Ishikawa (cell line): ENCODE results near the gene FBXO41.

Experiments used
- CEBPB ChIP-seq: IDR thresholded peaks from 2 replicates; pipeline ENCODE4 v1.6.1; 2012
- CREB1 ChIP-seq: IDR thresholded peaks from 2 replicates; pipeline ENCODE4 v1.6.1; 2012; ENCODE audit warnings: low read depth
- EGR1 ChIP-seq: IDR thresholded peaks from 2 replicates; pipeline ENCODE4 v1.6.1; 2012
- EP300 ChIP-seq: IDR thresholded peaks from 2 replicates; pipeline ENCODE4 v1.6.1; 2012; ENCODE audit warnings: borderline replicate concordance
- FOXM1 ChIP-seq: IDR thresholded peaks from 2 replicates; pipeline ENCODE4 v1.6.1; 2012; ENCODE audit warnings: low read depth, borderline replicate concordance
- MAX ChIP-seq: IDR thresholded peaks from 2 replicates; pipeline ENCODE4 v1.6.1; 2012
- NFIC ChIP-seq: IDR thresholded peaks from 2 replicates; pipeline ENCODE4 v1.6.1; 2012
- RAD21 ChIP-seq: IDR thresholded peaks from 2 replicates; pipeline ENCODE4 v1.6.1; 2012; ENCODE audit warnings: low read depth
- REST ChIP-seq: IDR thresholded peaks from 2 replicates; pipeline ENCODE4 v1.6.1; 2012; ENCODE audit warnings: low read depth, mild to moderate bottlenecking
- TAF1 ChIP-seq: IDR thresholded peaks from 2 replicates; pipeline ENCODE4 v1.6.1; 2012; ENCODE audit warnings: low read depth, mild to moderate bottlenecking
- TCF12 ChIP-seq: IDR thresholded peaks from 2 replicates; pipeline ENCODE4 v1.6.1; 2012; ENCODE audit warnings: low read depth
- TEAD4 ChIP-seq: IDR thresholded peaks from 2 replicates; pipeline ENCODE4 v1.6.1; 2012
- USF1 ChIP-seq: IDR thresholded peaks from 2 replicates; pipeline ENCODE4 v1.6.1; 2012
- YY1 ChIP-seq: IDR thresholded peaks from 2 replicates; pipeline ENCODE4 v1.6.1; 2012; ENCODE audit warnings: low read depth
- ZBTB7A ChIP-seq: IDR thresholded peaks from 2 replicates; pipeline ENCODE4 v1.6.1; 2012; ENCODE audit warnings: low read depth

Gene FBXO41

GRCh38 chr2:73291093-73291460 lies 6.8 kb upstream of the FBXO41 start:
- no peak for TF ChIP-seq TEAD4
- TF ChIP-seq EGR1: no peak
- TF ChIP-seq YY1: 0 out of 2 replicates have a peak, but pooled peaks have one; percentile 31
- no peak for TF ChIP-seq TAF1
- no peak for TF ChIP-seq USF1
- TF ChIP-seq MAX: peak; percentile 76
- TF ChIP-seq REST: peak; percentile 98
- no peak for TF ChIP-seq ZBTB7A

GRCh38 chr2:73290049-73290839 lies 6.0 kb upstream of the FBXO41 start:
- TF ChIP-seq EP300 (no peak), REST (peak; percentile 17; the same call in 1 of the 2 replicates), CREB1 (no peak), RAD21 (peak; percentile 41), TEAD4 (no peak), MAX (no peak)

- TF ChIP-seq YY1 (no peak), ZBTB7A (no peak), CEBPB (no peak), TAF1 (no peak), RAD21 (no peak), EP300 (no peak), FOXM1 (no peak), REST (no peak), CREB1 (no peak), TEAD4 (no peak), NFIC (no peak), EGR1 (no peak), USF1 (no peak), MAX (no peak), TCF12 (no peak)
Observed at GRCh38 chr2:73289304-73289703, 5.0 kb upstream of the FBXO41 start.

GRCh38 chr2:73286134-73286655 lies 1.9 kb upstream of the FBXO41 start:
- no peak for TF ChIP-seq MAX
- TF ChIP-seq USF1: no peak
- no peak for TF ChIP-seq REST
- TF ChIP-seq CREB1: no peak
- no peak for TF ChIP-seq NFIC
- no peak for TF ChIP-seq TCF12
- TF ChIP-seq EGR1: no peak
- no peak for TF ChIP-seq CEBPB
- no peak for TF ChIP-seq EP300
- no peak for TF ChIP-seq ZBTB7A
- no peak for TF ChIP-seq RAD21
- TF ChIP-seq YY1: no peak
- TF ChIP-seq TEAD4: no peak
- TF ChIP-seq FOXM1: no peak
- no peak for TF ChIP-seq TAF1
